Measurements from ENCODE around the gene FCHO1. TPM values are rescaled to one million over a fixed set of nuclear protein-coding genes. Genes with fewer than 3 reads are reported as not detected.
A peak's percentile ranks its signal among the peaks of the same experiment; 100 is the strongest.

The FCHO1 gene
- polyA plus RNA-seq, 1 donor (not counting 4 experiments of a cell fraction or from before 2014, with no cell fraction given) = 0.14 TPM

DNA sequence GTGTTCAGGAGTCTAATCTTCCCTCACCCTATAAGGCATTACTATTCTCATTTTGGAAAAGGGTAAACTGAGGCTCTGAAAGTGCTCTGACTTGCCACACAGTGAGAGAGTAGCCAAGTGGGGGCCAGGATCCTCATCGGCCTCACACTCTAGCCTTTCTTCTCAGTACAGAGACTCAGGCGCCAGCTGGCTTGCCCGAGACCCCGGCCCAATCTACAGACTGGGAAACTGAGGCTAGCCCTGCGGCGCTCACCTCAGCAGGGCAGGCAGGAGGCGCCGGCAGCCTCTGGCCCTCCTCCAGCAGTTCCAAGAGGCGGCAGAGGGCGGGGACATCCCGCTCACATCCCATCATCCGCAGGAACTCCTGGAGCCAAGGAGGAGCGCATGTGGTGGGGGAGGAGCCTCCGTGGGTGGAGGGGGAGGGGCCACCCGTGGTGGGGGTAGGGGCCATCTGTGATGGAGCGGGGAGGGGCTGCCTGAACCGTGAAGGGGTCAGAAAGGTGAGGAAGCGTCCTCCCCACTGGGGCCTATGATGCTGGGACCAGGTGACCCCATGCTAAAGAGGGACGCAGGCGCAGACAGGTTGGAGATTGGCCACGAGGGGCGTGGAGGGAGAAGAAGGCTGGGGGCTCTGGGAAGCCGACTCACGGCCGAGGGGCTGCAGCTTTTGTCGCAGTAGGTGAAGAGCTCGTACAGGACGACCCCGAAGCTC lies 78.7 kb downstream of the FCHO1 start:
- H3K9me3 ChIP-seq (ENCODE audit: control insufficient read depth, low read depth, low read length) = no peaks in the 10 kb centered on the region
- H3K4me2 ChIP-seq (ENCODE audit: control insufficient read depth, extremely low read depth, insufficient read depth, low read depth, low read length) = peak overlapping the region; percentile 96
- H2AFZ ChIP-seq (ENCODE audit: control insufficient read depth, low read length) = peak overlapping the region; percentile 98
- peaks cover 7% of the 10 kb centered on the region for H3K4me1 ChIP-seq (ENCODE audit: control insufficient read depth, extremely low read depth, insufficient read depth, low read length)
- dilution Hi-C loops (cut with MboI; ENCODE audit: extremely low pct_ligation_motif_present, low sequenced_read_pairs) = no loop called here
- peak overlapping the region; percentile 20 for H3K27ac ChIP-seq (ENCODE audit: control insufficient read depth, insufficient read depth, low read length)
- FAIRE-seq = peak; percentile 20
- H4K20me1 ChIP-seq (ENCODE audit: control insufficient read depth, extremely low read depth, insufficient read depth, low read length) = no peaks in the 10 kb centered on the region
- H3K27me3 ChIP-seq (ENCODE audit: control insufficient read depth, extremely low read depth, insufficient read depth, low read length) = peaks cover 5% of the 10 kb centered on the region
- no peak for TF ChIP-seq EZH2 (IDR thresholded peaks at IDR 0.05; ENCODE audit: low read length)
- TF ChIP-seq, protein P1, sequence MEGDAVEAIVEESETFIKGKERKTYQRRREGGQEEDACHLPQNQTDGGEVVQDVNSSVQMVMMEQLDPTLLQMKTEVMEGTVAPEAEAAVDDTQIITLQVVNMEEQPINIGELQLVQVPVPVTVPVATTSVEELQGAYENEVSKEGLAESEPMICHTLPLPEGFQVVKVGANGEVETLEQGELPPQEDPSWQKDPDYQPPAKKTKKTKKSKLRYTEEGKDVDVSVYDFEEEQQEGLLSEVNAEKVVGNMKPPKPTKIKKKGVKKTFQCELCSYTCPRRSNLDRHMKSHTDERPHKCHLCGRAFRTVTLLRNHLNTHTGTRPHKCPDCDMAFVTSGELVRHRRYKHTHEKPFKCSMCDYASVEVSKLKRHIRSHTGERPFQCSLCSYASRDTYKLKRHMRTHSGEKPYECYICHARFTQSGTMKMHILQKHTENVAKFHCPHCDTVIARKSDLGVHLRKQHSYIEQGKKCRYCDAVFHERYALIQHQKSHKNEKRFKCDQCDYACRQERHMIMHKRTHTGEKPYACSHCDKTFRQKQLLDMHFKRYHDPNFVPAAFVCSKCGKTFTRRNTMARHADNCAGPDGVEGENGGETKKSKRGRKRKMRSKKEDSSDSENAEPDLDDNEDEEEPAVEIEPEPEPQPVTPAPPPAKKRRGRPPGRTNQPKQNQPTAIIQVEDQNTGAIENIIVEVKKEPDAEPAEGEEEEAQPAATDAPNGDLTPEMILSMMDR (optimal IDR thresholded peaks at IDR 0.05 in 1 of 3, IDR thresholded peaks at IDR 0.05 in 1 of 3, conservative IDR thresholded peaks at IDR 0.05 in 1 of 3; ENCODE audit: extremely low read depth in 1 of 3, insufficient read depth in 2 of 3, low read length in 3 of 3) = peak in 2 of 3 experiments; percentile 4 to 26
- H3K36me3 ChIP-seq (ENCODE audit: control insufficient read depth in 2 of 2, extremely low read depth in 1 of 2, insufficient read depth in 2 of 2, low read length in 2 of 2) = no peaks in the 10 kb centered on the region
- H3K9ac ChIP-seq (ENCODE audit: control insufficient read depth, extremely low read depth, insufficient read depth, low read length) = peak overlapping the region; percentile 69
- peak overlapping the region; percentile 43 to 83 (median 79) for H3K4me3 ChIP-seq (ENCODE audit: control insufficient read depth in 2 of 3, extremely low read depth in 1 of 3, insufficient read depth in 2 of 3, low read depth in 1 of 3, low read length in 3 of 3)
- DNase-seq (ENCODE audit: low read depth, low spot score) = peak; percentile 38
- H3K9me1 ChIP-seq (ENCODE audit: control insufficient read depth, extremely low read depth, insufficient read depth, low read length) = no peaks in the 10 kb centered on the region
- H3K79me2 ChIP-seq (ENCODE audit: control insufficient read depth, insufficient read depth, low read length) = no peaks in the 10 kb centered on the region

DNA sequence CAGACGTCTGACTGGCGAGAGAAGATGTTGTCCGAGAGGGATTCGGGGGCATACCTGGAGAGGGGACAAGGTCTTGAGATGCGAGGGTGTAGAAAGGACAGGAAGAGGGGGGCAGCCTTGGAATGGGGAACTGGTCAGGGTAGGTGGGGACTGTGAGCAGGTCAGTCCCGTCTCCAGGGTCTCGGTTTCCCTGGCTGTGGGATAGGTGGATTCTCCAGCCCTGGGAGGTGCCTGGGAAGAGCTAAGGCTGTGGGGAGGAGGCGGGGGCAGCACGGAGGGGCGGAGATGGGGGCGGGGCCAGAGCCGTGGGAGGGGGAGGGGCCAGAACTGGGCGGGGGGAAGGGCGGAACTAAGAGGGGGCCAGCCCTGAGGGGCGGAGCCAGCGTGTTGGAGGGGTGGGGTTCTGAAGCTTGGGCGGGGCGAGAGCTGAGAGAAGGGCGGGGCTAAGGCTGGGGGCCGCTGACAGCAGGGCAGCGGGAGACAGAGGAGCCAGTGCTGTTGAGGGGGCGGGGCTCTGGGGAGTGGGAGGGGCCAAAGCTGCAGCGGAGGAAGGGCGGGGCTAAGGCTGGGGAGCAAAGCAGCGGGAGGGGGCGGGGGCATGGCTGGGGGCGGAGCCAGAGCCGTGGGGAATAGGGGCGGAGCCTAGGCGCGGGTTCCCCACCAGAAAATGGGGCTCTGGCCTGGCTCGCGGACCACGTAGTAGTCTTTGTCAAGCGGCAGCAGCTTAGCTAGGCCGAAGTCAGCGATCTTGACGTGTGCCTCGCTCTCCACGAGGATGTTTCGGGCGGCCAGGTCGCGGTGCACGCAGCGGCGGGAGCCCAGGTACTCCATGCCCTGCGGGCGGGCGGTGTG lies 79.5 kb downstream of the FCHO1 start:
- DNase-seq (ENCODE audit: low read depth, low spot score) = peak; percentile 91
- Histone ChIP-seq H3K27ac (ENCODE audit: control insufficient read depth, insufficient read depth, low read length) (peak overlapping the region; percentile 20), H3K4me1 (ENCODE audit: control insufficient read depth, extremely low read depth, insufficient read depth, low read length) (peaks cover 7% of the 10 kb centered on the region), H3K9ac (ENCODE audit: control insufficient read depth, extremely low read depth, insufficient read depth, low read length) (peak overlapping the region; percentile 69), H3K9me3 (ENCODE audit: control insufficient read depth, low read depth, low read length) (no peaks in the 10 kb centered on the region), H2AFZ (ENCODE audit: control insufficient read depth, low read length) (peak overlapping the region; percentile 98), H3K36me3 (ENCODE audit: control insufficient read depth in 2 of 2, extremely low read depth in 1 of 2, insufficient read depth in 2 of 2, low read length in 2 of 2) (no peaks in the 10 kb centered on the region), H3K4me2 (ENCODE audit: control insufficient read depth, extremely low read depth, insufficient read depth, low read depth, low read length) (peak overlapping the region; percentile 96), H4K20me1 (ENCODE audit: control insufficient read depth, extremely low read depth, insufficient read depth, low read length) (no peaks in the 10 kb centered on the region), H3K4me3 (ENCODE audit: control insufficient read depth in 2 of 3, extremely low read depth in 1 of 3, insufficient read depth in 2 of 3, low read depth in 1 of 3, low read length in 3 of 3) (peak overlapping the region; percentile 54 to 83 (median 79)), H3K79me2 (ENCODE audit: control insufficient read depth, insufficient read depth, low read length) (no peaks in the 10 kb centered on the region), H3K9me1 (ENCODE audit: control insufficient read depth, extremely low read depth, insufficient read depth, low read length) (no peaks in the 10 kb centered on the region), H3K27me3 (ENCODE audit: control insufficient read depth, extremely low read depth, insufficient read depth, low read length) (peaks cover 5% of the 10 kb centered on the region)
- FAIRE-seq = no peak
- TF ChIP-seq, protein P1 (optimal IDR thresholded peaks at IDR 0.05 in 1 of 3, IDR thresholded peaks at IDR 0.05 in 1 of 3, conservative IDR thresholded peaks at IDR 0.05 in 1 of 3; ENCODE audit: extremely low read depth in 1 of 3, insufficient read depth in 2 of 3, low read length in 3 of 3) = no peak
- no peak for TF ChIP-seq EZH2 (IDR thresholded peaks at IDR 0.05; ENCODE audit: low read length)
- dilution Hi-C loops (cut with MboI; ENCODE audit: extremely low pct_ligation_motif_present, low sequenced_read_pairs) = no loop called here

Measured in keratinocyte (primary cell).